HL-60/S4 treated with retinoic acid at 250 ng/mL for 4 days and 3 days (cell line): Measurements from ENCODE around the gene COP1.
"Not testable (repeated sequence)": the region's sequence is repeated elsewhere in the genome, so short reads cannot be mapped to it uniquely, and the experiment has no call there.

Source experiments
- in situ Hi-C: fragments of 300-500 bp; cut with MboI; formaldehyde crosslinking; loops from 2 replicates; pipeline ENCODE4 v1.7.0; 2022; ENCODE audit warnings: low sequenced_read_pairs

Gene COP1

DNA sequence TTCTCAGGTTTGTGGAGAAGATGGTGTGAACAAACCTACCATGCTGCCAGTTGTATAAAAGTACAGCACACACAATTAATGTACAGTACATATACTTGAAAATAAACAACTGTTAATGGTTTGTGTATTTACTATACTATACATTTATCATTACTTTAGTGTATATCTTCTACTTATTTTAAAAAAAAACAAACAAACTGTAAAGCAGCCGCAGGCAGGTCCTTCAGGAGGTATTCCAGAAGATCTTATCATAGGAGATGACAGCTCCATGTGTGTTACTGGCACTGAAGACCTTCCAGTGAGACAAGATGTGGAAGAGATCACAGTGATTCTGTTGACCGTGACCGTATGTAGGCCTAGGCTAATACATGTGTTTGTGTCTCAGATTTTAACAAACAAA lies 155.7 kb downstream of the COP1 start:
- in situ Hi-C loops = no loop called here

DNA sequence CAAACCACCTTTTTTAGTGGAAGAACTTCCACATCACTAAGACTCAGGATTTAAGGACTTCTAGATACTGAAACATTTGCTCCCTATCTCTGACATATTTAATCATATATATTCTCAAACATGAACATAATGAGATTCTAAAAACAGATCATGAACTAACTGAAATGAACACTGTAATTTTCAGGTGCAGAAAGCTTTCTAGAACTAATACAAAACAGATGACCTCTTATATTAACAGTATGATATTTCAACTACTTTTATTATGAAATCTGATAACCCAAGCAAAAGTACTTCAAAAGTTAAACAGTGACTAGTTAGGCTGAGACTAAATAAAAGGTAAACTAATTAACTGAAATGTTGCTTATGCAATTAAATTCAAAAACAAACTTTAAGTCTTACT lies 157.5 kb downstream of the COP1 start:
- in situ Hi-C loops = no loop called here

GRCh38 chr1:176046926-176047325 lies 160.2 kb downstream of the COP1 start:
- in situ Hi-C loops = no loop called here

DNA sequence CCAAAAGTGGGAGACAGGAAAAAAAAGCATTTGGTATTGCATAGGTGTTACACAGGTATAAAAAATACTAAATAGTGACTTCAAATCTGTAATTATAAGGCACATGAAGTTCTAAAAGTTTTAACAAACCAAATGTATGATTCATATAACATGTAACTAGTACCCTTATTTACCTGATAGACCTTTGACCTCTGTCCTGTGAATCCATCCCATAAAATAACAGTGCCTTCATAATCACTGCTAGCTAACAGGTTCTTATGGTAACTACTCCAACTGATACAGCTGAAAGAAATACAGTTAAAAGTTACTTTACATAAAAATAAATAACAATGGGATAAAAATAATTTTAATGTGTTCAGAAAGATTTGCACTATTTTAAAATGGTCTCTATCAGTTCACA lies 163.5 kb downstream of the COP1 start:
- in situ Hi-C loops = no loop called here

GRCh38 chr1:176033881-176034280 lies 173.2 kb downstream of the COP1 start:
- in situ Hi-C loops = no loop called here

DNA sequence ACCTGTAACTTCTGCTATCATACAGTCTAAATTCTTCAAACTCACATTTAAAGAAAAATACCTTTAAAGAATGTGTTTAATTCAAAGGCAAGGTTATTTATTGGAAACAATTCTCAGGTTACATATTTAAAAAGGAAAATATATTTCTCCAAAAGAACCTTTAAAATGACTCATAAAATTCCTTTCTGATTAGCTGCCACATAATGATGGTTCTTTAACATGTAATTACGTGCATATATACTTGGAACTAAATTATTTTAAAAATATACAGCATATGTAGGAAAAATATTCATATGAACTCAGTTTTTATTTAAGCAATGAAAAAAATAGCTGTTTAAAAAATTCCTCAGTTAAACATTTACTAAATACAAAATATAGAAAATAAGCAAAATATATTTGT lies 173.6 kb downstream of the COP1 start:
- in situ Hi-C loops = no loop called here

DNA sequence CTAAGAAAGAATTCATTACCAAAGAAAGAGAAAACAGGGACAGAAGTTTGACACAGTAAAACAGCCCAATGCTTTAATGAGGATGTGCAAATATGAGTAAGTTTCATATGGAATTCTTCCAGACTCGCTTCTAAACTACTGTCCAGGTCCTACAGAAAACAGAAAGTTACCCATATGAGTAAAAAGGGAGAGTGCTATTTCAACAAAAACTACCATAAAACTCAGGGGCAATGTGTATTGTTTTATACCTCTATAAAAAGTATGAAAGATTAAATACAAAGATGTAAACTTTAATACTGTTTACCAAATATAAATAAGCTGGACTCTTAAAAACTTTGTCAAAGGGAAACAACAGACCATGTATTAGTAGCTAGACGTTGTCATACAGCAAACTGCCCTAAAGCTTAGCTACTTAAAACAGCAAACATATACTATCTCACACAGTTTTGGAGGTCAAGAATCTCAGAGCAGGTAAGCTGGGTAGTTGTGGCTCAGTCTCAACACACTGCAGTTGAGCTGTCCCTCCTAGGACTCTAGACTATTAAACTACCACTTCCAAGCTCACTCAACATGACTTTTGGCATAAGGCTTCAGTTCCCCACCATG lies 174.9 kb downstream of the COP1 start:
- in situ Hi-C loops = no loop called here

DNA sequence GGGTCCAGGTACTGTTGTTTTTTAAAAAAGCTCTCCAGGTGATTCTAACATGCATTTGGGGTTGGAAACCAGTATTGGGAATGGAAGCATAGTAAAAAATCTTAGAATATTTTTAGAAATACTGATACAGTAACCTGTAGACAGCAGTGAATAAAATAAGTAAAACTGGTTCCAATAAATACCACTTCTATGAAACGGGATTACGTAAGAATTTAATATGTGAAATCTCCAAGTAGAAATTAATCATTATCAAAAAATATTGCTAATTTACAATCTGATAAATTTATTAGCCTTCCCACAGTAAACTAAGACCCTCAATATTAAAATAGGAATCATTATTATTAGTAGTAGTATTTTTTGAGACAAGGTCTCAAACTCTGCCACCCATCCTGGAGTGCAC lies 177.5 kb downstream of the COP1 start:
- in situ Hi-C loops = no loop called here

DNA sequence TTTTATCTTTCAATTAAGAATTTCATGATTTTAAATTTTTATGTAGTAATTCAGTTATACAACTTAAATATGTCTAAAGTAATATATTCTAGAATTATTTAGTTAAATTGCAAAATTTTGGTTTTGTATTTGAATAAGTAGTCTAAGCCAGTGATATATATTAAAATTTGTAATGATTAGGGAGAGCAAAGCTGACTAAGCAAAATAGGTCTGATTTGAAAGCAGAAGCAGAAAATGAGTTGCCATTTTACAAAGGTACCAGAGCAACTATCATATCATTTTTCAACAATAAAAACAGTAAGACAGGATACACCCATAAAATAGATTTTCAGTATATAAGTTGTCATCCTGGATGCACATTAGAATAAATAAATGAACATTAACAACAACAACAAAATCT lies 177.9 kb downstream of the COP1 start:
- in situ Hi-C loops = no loop called here

- in situ Hi-C loops = not testable (repeated sequence)
These were observed 179.2 kb downstream of the COP1 start for GRCh38 chr1:176027934-176028333.

DNA sequence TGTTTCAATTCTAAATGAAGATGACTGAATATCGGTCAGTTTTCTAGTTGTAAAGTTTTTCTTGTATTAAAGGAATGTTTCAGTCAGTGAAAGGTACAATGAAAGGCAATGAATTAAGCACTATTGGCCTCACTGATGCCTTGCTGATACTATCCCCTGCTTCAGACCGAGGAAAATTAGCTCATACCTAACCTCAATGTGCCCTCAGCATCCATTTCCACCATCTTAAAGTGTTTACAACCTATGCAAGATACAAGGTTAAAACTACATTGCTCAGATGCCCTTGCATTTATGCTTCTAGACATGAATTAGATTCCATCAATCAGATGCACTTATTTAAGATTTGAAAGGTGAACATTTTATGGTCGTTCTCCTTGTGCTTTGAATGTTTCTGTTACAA lies 184.5 kb downstream of the COP1 start:
- in situ Hi-C loops = no loop called here

GRCh38 chr1:176017722-176018121 lies 189.4 kb downstream of the COP1 start:
- in situ Hi-C loops = no loop called here

- in situ Hi-C loops = no loop called here
These were observed 197.1 kb downstream of the COP1 start for GRCh38 chr1:176009951-176010350.

GRCh38 chr1:176007756-176008389 lies 199.2 kb downstream of the COP1 start:
- in situ Hi-C loops = not testable (repeated sequence)

- in situ Hi-C loops = not testable (repeated sequence)
These were observed 212.4 kb downstream of the COP1 start for GRCh38 chr1:175994660-175995059.

DNA sequence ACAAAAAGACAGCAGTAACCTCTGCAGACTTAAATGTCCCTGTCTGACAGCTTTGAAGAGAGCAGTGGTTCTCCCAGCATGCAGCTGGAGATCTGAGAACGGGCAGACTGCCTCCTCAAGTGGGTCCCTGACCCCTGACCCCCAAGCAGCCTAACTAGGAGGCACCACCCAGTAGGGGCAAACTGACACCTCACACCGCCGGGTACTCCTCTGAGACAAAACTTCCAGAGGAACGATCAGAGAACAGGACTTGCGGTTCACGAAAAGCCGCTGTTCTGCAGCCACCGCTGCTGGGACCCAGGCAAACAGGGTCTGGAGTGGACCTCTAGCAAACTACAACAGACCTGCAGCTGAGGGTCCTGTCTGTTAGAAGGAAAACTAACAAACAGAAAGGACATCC lies 214.3 kb downstream of the COP1 start:
- in situ Hi-C loops = not testable (repeated sequence)

- in situ Hi-C loops = not testable (repeated sequence)
These were observed 214.9 kb downstream of the COP1 start for GRCh38 chr1:175992202-175992601.

DNA sequence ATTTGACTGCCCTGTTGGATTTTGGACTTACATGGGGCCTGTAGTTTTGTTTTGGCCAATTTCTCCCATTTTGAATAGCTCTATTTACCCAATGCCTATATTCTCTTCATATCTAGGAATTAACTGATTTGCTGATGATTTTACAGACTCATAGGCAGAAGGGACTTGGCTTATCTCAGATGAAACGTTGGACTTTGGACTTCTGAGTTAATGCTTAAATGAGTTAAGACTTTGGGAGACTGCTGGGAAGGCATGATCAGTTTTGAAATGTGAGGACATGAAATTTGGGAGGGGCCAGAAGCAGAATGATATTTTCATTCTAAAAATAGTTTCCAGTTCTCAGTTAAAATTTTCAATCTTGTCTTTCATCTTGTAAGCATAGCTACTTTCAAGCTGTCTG lies 222.3 kb downstream of the COP1 start:
- in situ Hi-C loops = no loop called here

- in situ Hi-C loops = no loop called here
These were observed 222.9 kb downstream of the COP1 start for GRCh38 chr1:175984057-175984812.

GRCh38 chr1:175983363-175983762 lies 223.7 kb downstream of the COP1 start:
- in situ Hi-C loops = not testable (repeated sequence)

- in situ Hi-C loops = no loop called here
These were observed 226.0 kb downstream of the COP1 start for GRCh38 chr1:175981128-175981527.

DNA sequence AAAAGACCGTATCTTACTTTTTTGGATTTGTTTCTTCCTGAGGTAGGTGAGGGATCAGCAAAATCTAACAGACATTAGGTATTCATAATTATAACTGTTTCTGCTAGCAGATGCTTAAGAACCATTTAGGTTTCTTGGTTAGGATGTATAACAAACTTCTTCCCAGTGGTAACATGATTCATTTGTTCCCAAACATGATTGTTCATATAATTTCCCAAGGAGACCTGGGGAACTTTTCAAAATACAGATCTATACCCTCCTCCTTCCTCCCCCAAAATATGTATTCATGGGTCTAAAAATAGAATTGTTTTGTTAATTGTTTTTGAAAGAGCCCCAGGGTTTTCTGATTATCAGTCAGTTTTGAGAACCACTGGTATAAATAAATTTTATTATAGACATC lies 228.2 kb downstream of the COP1 start:
- in situ Hi-C loops = no loop called here
